Mammary epithelial cell (primary cell): Measurements from ENCODE around the gene CIRBP.

Experiments
- EZH2 ChIP-seq: IDR thresholded peaks from 2 replicates; pipeline ENCODE4 v1.6.1; 2012; ENCODE audit warnings: low read length, inconsistent platforms, borderline replicate concordance
- TF ChIP-seq, protein P1 (sequence below), 2 donors: IDR thresholded peaks in 1 of 2; conservative IDR thresholded peaks in 1 of 2; 2 replicates each; pipeline ENCODE4 v1.5.1; 2011 to 2012; ENCODE audit warnings: inconsistent platforms in 2 of 2, low read length in 2 of 2, mild to moderate bottlenecking in 2 of 2, control low read depth in 1 of 2, low read depth in 1 of 2; ENCODE audit not compliant: insufficient read depth in 1 of 2; ENCODE audit errors: extremely low read depth in 1 of 2

DNA sequence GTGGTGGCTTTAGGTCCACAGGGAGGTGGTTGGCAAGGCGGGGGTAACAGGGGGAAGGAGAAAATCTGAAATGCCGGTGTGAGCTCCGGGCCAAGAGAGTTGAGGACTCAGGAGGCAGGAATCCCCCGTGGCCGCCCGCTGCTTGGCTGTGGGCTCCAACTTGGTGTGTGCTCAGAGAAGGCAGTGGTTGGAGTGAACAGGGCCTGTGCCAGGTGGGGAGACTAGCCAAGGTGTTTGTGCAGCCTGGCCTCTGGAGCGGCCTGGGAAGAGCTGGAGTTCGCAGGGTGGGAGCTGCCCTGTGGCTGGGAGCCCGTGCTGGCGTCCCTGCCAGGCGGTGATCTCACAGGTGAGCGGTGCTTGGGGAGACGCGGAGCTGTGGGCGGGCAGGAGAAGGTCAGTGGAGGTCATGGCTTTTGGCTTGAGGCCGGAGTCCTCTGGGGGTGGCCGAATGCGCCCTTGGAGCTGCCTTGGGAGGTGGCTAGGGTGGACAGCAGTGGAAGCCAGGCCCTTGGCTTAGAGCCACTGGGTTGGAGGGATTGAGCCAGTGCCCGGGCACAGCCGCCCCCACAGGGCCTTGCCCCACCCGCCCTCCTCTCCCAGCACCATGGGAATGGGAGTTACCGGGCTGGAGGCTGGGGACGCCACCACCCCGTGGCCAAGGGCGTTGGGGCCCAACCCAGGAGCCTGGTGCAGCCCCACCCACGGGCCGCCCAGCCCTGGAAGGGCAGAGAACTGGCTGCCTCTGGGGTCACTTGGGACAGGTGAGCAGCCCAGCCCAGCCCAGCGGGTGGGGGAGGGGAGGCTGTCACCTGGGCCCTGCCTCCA lies 7.1 kb upstream of the CIRBP start:
- TF ChIP-seq, protein P1, sequence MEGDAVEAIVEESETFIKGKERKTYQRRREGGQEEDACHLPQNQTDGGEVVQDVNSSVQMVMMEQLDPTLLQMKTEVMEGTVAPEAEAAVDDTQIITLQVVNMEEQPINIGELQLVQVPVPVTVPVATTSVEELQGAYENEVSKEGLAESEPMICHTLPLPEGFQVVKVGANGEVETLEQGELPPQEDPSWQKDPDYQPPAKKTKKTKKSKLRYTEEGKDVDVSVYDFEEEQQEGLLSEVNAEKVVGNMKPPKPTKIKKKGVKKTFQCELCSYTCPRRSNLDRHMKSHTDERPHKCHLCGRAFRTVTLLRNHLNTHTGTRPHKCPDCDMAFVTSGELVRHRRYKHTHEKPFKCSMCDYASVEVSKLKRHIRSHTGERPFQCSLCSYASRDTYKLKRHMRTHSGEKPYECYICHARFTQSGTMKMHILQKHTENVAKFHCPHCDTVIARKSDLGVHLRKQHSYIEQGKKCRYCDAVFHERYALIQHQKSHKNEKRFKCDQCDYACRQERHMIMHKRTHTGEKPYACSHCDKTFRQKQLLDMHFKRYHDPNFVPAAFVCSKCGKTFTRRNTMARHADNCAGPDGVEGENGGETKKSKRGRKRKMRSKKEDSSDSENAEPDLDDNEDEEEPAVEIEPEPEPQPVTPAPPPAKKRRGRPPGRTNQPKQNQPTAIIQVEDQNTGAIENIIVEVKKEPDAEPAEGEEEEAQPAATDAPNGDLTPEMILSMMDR (conservative IDR thresholded peaks at IDR 0.05 in 1 of 2, IDR thresholded peaks at IDR 0.05 in 1 of 2; ENCODE audit: extremely low read depth in 1 of 2, insufficient read depth in 1 of 2, low read depth in 1 of 2, low read length in 2 of 2), result no peak
- TF ChIP-seq EZH2, result no peak
